GM18498 (cell line): ENCODE measurements around the gene TIE1.

ENCODE experiments used
- ATAC-seq: cut with Tn5 transposase; IDR thresholded peaks from one replicate; pipeline ENCODE4 v1.9.1; 2021; ENCODE audit warnings: mild to moderate bottlenecking, moderate library complexity; ENCODE audit not compliant: unreplicated experiment

TIE1 gene

DNA sequence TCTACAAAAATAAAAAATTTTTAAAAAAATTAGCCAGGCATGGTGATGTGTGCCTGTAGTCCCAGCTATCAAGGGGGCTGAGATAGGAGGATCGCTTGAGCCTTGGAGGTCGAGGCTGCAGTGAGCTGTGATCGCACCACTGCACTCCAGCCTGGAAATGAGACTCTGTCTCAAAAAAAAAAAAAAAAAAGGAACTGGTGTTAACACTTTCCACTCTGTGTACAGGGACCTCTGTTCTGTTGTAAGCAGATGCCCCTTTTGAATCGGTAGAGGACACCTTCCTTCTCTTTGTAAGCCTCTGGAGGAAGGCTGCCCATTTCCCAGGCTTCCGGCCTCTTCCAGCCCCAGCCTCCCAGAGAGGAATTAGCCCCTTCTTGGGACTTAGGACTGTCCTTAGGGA lies 8.1 kb upstream of the TIE1 start:
- no peak for ATAC-seq

DNA sequence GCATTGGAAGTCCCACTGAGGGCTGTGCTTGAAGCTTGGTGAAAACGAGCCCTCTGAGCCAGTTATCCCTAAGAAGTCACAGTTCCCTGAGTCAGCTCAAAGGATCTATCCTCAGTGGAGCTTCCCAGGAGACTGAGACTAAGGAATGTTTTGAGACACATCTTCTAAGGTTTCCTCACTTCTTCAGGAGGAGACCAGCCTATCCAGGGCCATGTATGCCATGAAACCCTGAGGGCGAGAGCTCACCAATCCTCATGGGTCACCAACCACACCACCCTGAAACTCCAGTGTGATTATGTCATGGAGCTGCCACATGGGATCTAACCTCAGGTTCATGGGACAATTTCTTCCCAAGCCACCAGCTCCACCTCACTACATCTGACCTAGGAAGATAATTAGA lies 7.6 kb upstream of the TIE1 start:
- no peak for ATAC-seq

- no peak for ATAC-seq
Measured at GRCh38 chr1:43293896-43294760, 6.7 kb upstream of the TIE1 start.

- ATAC-seq, result no peak
Measured at GRCh38 chr1:43294761-43295160, 6.0 kb upstream of the TIE1 start.

DNA sequence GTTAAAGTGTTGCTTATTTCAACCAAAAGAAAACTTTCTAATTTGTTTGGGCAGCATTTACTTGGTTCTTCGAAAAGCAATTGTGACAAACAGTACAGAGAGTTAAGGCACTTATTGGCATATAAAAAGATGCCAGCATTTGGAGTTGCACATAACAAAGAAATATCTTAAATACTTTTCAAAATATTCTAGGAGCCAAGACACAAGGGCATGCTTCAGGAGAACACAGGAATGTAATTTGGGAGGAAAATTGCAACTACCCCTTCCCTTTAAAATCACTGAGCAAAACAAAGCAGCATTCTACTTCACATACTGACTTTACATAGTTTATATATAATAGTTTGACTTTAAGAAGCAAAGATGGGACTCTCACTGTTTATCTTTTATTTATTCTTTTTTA lies 4.6 kb upstream of the TIE1 start:
- no peak for ATAC-seq

GRCh38 chr1:43298055-43298454 lies 2.7 kb upstream of the TIE1 start:
- ATAC-seq, result no peak

DNA sequence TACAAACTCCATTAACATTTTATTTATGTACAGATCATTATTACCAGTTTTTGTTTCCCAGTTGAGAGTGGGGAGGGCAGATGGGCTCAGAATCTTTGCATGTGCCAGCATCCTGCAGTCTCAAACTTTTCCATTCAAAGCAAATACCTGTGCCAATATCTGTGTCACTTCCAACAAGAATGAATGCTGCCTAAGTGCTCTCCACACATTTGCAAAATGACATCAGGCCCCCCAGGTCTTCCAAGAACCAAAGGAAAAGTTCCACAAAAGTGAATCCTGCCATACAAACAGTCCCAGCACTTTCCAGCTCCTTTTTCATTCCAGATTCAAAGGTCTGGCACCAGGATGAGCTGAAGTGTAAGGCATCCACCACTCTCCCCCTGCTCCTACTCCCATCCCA lies 1.7 kb upstream of the TIE1 start:
- ATAC-seq, result no peak

- ATAC-seq, result no peak
Measured at GRCh38 chr1:43302201-43302600, 1.4 kb downstream of the TIE1 start.

DNA sequence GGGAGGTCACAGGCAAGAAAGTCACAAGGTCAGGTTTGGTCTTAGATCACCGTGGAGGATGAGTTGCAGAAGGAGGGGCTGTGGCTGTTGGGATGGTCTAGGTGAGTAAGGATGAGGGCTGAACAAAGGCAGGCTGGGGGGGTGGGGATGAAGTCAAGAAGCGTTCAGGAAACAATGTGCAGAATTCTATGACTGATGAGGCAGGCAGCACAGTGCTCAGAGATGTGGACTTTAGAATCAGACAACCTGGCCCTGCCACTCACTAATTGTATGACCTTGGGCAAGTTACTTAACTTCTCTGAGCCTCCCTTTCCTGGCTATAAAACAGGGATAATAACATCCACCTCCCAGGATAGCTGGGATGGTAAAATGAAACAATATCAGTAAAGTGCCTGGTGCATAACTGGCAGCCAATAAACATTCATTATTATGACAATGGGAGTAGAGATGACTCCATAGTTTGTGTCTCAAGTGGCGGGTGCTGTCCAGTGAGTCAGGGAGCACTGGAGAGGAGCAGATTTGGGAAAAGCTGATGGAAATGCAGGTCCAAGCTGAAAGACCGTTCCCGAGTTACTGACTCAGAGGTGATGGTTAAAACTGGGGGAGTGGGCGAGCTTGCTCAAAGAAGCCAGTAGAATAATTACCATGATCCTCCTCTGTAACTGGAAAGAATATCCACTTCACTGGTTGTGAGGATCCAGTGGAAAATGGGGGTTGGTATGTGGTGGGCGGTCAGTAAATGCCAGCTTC lies 2.1 kb downstream of the TIE1 start:
- ATAC-seq, result no peak

GRCh38 chr1:43303471-43304313 lies 2.9 kb downstream of the TIE1 start:
- ATAC-seq, result no peak

DNA sequence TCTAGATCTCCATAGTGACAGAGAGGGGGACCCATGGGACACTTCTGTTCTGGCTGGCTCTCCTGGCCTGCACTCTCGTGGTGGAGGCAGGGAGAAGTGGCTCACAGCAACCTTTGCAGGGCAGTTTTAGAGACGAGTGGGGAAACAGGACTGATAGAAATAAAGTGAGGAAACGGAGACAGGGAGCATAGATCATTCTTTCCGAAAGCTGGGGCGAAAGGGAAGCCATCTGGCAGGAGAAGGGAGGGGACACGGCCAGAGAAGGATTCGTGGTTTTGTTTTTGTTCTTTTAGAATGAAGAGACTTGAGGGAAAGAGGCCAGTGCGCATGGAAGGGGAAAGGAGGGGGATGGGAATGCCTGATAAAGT lies 3.5 kb downstream of the TIE1 start:
- ATAC-seq, result no peak

- no peak for ATAC-seq
Measured at GRCh38 chr1:43304771-43305300, 4.1 kb downstream of the TIE1 start.

GRCh38 chr1:43305461-43305860 lies 4.7 kb downstream of the TIE1 start:
- ATAC-seq, result no peak

DNA sequence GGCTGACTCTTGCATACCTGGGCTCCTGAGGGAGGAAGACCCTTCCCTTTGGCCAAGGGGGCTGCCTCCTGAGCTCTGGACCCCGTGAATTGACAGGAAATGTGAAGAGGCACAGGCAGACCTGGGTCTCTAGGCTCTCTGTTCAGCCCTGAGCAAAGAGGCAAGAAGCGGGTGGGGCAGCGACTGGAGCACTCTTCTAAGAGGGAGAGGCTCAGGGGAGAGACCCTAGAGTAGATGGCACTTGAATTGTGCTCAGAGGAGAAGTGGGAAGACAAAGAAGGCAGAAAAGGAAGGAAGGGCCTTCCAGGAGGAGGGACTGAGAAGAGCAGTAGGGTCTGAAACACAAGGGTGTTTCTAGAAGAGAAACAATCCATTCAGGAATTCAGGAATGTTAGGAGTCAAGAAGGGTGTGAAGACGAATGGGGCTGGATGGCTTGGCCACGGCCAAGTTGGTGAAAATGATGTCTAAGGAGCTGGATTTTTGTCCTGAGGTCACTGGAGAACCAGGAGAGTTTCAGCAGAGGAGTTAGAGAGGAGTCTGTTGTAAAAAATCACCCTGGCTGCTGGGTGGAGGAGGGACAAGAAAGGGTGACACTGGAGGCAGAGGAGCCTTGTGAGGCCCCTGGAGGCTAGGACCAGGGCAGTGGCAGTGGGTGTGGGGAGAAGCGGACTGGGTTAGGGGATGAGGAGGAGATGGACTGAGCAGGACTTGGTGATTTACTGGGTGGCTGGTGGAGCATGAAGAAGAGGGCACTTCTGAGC lies 5.3 kb downstream of the TIE1 start:
- ATAC-seq, result no peak

DNA sequence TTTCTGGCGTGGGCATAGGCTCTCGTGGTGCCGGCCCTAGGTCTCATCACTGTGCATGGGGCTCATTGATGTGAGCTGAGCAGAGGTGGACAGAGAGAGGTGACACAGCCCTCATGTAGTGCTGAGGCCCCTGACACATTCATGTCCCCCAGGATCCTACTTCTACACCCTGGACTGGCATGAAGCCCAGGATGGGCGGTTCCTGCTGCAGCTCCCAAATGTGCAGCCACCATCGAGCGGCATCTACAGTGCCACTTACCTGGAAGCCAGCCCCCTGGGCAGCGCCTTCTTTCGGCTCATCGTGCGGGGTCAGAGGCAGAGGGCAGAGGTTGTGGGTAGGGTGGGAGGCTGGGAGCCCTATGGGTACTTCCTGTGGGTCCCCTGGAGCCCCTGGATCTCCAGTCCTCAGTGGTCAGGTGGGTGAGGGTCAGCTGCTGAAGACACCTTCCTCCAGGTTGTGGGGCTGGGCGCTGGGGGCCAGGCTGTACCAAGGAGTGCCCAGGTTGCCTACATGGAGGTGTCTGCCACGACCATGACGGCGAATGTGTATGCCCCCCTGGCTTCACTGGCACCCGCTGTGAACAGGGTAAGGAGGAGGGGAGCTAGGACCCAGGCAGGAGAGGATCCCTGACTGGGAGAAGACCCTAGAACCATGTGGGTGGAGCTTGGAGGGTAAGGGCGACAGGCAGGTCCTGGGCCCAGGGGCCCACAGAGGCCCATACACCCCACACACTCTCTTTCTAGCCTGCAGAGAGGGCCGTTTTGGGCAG lies 6.1 kb downstream of the TIE1 start:
- no peak for ATAC-seq

DNA sequence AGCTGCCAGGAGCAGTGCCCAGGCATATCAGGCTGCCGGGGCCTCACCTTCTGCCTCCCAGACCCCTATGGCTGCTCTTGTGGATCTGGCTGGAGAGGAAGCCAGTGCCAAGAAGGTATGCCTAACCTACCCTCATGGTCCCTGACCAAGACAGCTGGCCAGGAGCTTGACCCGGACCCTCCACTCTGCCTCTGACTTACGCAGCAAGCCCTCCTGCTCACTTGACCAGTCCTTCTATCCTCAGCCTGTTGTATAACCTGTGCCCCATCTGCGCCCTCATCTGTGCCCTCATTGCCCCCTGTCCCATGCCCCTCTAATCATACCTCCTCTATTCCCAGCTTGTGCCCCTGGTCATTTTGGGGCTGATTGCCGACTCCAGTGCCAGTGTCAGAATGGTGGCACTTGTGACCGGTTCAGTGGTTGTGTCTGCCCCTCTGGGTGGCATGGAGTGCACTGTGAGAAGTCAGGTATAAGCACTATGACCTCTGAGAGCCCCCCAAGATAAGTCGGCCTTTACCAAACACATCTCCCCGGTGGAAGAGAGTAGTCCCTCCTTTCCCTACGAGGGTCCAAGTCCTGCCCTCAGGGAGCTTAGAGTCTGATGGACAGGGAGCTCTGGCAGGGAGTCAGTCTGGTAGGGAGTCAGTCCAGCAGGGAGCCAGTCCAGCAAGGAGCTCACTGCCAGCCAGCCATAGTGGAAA lies 6.8 kb downstream of the TIE1 start:
- ATAC-seq, result no peak

DNA sequence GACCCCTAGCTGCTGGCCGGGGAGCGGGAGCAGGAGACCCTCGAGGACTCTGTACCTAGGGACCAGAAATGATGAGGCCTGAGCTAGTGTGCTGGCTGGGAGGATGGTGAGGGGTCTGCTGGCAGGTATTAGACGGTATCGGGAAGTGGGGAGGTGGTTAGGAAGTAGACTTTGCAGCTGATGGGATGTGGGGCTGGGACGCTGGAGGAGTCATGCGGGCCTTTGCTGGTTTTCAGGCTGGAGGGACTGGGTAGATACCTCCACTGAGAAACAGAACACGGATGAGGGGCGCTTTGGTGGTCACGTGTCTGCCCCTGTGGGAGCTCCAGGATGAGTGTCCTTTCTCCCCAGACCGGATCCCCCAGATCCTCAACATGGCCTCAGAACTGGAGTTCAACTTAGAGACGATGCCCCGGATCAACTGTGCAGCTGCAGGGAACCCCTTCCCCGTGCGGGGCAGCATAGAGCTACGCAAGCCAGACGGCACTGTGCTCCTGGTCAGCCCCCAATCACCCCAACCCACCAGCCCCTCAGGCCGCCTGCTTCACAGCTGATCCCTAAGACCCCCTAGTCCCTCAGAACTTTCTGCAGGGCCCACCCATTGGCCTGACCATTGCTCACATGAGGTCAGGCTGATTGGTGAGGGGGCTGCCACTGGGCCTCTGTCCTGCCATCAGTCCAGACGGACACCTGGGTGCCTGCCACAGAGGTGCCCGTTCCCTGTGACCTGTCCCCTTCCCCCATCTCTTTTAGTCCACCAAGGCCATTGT lies 8.0 kb downstream of the TIE1 start:
- no peak for ATAC-seq

DNA sequence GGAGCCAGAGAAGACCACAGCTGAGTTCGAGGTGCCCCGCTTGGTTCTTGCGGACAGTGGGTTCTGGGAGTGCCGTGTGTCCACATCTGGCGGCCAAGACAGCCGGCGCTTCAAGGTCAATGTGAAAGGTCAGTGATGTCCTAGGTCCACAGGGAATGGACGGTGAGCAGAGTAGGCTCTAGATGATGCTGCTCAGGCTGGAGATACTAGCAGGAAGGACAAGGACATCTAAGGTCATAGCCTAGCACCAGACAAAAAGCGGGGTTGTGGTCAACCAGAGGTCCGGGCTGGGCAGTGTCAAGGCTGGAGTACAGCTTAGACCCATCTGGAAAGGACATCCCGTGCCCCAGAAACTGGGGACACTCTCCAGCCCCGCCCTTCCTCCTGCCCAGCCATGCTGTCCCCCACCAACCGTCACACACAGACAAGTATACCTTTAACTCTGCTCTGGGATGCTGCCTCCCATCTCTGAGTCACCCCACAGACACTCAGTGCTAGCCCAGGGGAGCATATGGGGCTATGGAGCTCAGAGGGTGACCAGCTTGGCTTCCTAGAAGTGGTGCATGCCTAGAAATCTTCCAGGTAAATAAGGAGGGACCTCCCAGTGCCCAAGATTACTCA lies 8.7 kb downstream of the TIE1 start:
- no peak for ATAC-seq
